ENCODE results near the gene TAPBP.

- no peak for TF ChIP-seq CTCF (IDR thresholded peaks at IDR 0.05 in 2 of 3, conservative IDR thresholded peaks at IDR 0.05 in 1 of 3; ENCODE audit: borderline replicate concordance in 1 of 3, insufficient read depth in 1 of 3, low read depth in 2 of 3, low read length in 2 of 3)
- TF ChIP-seq RAD21 (IDR thresholded peaks at IDR 0.05; ENCODE audit: low read depth), result no peak
- no peak for TF ChIP-seq FOSL1 (IDR thresholded peaks at IDR 0.05; ENCODE audit: low read depth)
- no peak for TF ChIP-seq POLR2A (IDR thresholded peaks at IDR 0.05; ENCODE audit: borderline replicate concordance, extremely low read depth, insufficient read depth, insufficient read length)
- no peak for TF ChIP-seq EZH2phosphoT487 (IDR thresholded peaks at IDR 0.05; ENCODE audit: borderline replicate concordance)
- TF ChIP-seq TCF7L2 (IDR thresholded peaks at IDR 0.05; ENCODE audit: borderline replicate concordance, extremely low read depth, insufficient read depth, insufficient read length), result no peak
- no peak for TF ChIP-seq REST (IDR thresholded peaks at IDR 0.05; ENCODE audit: low read depth)
- TF ChIP-seq EZH2 (IDR thresholded peaks at IDR 0.05), result no peak
- TF ChIP-seq JUND (IDR thresholded peaks at IDR 0.05), result no peak
- TF ChIP-seq CBX3 (IDR thresholded peaks at IDR 0.05; ENCODE audit: low read depth), result no peak
Observed at GRCh38 chr6:33315793-33316602, 2.1 kb upstream of the TAPBP start.

Data from HCT116 (cell line).